HG02943 (cell line): ENCODE data around the gene FBXO46.

ENCODE experiments used
- ATAC-seq: cut with Tn5 transposase; IDR thresholded peaks from one replicate; pipeline ENCODE4 v1.9.1; 2021; ENCODE audit warnings: mild to moderate bottlenecking, low read depth, moderate library complexity; ENCODE audit not compliant: unreplicated experiment

FBXO46 gene, protein sequence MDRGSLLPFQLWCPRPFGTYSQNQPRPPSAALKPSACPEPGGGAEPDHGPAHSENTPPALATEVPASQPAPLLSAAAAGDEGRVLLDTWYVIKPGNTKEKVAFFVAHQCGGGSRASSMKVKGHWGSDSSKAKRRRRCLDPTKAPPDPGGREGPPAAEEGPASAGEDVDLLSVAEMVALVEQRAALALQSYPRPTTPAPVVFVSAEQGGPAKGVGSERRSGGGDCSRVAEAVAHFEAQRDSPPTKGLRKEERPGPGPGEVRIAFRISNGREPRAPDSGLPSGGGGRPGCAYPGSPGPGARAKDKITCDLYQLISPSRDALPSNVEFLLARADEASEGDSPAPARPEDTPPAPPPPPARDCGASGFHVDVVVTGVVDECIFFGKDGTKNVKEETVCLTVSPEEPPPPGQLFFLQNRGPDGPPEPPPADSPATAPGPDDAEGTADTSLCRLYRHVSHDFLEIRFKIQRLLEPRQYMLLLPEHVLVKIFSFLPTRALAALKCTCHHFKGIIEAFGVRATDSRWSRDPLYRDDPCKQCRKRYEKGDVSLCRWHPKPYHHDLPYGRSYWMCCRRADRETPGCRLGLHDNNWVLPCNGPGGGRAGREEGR

DNA sequence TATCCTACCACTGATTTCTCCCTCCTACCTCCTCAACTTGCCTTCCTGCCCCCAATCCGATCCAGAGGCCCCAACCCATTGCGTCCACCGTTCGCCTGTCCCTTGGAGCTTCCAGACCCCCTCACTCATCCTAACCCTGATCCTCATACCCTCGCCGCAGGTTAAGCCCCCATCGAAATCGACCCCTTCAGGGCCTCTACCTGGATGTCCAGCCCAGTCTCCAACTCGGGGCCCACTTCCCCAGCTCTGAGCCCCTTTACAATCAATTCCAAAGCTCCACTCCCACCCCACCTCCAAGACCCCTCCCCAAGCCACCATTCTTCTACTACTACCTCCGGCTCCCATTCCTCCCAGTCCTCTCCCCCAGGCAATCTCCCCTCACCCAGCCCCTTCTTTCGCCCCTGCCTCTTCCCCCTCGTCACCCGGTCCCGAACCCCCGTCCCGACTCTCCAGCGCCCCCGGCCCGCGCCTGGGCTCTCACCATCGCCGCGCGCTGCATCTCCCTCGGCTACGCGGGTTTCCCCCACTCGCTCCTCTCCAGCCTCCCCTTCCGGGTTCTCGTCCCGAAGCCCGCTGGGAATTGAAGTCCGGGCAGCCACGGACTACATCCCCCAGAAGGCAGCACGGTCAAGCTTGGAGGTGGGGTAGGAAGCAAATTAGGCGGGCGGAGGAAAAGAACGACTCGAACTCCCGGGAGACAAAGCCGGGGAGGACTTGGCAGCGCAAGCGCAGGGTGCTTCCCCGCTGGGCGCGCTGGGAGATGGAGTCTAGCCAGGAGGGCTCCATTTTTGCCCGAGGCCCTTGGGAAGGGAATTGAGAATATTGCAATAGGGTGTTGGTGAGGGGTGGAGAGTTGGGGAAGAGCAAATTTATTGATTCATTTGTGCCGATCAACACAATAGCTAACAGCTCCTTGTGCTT, at the start of gene FBXO46:
TSS of gene FBXO46 (minus strand) at position 529 of the 921 bp plus-strand sequence. CDS start 17,401 bp downstream, outside the sequence.
- ATAC-seq, result peak; percentile 78

DNA sequence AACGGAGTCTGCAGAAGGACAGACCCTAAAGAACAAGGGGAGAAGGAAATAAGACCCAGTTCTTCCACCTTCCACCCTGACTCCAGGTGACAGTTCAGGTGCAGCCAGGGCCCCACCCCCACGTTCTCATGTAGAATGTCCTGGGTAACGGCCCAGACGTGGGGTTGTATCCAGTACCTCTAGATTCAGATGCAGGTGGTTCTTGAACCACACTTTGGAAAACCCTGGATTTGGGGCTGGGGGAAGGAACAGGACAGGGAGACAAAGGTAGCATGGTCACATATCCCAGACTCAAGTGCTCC, 49.4 kb upstream of the FBXO46 start:
- no peak for ATAC-seq

DNA sequence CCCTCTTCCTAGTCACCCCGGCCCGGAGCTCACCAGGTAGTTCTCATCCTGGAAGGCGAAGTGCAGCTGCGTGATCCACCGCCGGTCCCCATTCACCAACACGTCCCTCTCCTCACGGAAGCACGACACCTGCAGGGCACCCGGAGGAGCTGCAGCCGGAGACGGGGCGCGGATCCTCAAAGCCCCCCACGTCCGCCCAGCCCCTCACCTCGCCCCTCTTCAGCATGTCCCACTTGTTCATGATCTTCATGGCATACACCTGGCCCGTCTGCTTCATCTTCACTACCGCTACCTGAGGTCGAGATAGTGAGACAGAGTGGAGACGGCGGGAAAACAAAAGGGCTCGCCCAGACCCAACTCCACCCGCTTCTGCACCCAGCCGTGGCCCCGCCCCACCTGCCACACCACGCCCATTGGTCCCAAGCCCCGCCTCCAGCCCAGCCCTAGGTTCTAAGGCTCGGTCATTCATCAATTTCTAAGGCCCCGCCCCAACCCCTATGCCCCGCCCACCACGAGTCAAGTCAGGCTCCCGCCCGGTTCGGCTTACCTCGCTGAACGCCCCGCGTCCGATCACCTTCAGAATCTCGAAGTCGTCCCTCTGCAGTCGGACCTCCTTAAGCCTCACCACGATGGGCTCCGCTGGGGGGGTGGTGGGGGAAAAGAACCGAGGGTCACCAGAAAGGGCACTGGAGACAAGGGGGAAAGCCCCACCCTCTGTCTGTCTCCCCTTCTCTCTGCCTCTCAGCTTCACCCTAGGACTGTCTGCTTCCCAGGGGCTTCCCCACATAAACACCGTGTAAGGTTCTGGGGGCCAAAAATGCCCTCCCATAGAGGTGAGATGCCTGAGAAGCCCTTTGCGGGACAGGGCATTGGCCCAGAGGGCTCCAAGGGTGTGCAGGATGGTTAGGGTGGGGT, 48.8 kb upstream of the FBXO46 start:
- ATAC-seq, result peak; percentile 82

DNA sequence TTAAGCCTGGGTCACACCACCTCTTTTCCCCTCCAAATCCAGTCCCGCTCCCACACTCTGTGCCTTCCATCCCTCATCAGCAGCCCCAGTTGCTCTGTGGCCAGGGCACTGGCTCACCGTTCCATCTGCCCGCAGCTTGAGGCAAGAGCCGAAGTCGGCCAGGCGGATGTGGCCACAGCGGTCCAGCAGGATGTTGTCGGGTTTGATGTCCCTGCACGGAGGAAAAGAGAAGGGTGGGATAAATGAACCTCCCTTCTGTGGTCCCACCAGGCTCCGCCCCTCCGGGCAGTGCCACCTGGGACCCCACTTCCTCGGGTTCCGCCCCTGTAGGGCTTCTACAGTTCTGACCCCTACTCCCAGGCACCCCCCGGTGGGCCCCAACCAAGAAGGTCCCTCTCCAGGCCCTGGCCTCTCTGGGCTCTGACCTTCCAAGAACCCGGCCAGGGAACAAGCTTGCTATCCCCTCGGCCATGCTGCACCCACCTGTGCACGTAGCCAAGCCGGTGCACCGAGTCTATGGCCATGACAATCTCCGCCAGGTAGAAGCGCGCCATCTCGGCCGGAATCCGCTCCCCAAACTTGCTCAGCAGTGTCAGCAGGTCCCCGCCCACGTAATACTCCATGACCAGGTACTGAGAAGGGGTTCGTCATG, 47.4 kb upstream of the FBXO46 start:
- ATAC-seq, result no peak

DNA sequence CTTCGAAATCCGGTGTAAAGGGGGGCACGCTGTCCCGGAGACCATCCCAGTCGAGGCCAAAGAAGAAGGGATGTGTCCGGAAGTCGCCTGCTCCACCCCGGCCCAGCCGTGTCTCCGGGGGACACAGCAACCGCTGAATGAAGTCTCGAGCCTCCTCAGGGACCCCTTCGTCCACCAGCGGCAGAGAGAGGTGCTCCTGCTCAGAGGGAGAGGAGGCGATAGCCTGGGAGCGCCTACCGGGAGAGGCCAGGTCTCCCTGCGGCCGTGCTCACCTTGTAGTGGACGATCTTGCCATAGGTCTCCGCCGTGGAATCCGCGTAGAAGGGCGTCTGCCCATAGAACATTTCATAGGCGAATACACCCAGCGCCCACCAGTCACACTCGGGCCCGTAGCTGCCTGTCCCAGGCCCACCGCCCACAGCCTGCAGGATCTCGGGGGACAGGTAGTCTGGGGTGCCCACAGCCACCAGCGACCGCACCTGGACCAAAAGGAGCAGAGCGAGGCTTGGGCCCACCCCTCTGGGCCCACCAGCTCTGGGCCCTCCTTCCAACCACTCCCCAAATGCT, 46.8 kb upstream of the FBXO46 start:
- no peak for ATAC-seq

DNA sequence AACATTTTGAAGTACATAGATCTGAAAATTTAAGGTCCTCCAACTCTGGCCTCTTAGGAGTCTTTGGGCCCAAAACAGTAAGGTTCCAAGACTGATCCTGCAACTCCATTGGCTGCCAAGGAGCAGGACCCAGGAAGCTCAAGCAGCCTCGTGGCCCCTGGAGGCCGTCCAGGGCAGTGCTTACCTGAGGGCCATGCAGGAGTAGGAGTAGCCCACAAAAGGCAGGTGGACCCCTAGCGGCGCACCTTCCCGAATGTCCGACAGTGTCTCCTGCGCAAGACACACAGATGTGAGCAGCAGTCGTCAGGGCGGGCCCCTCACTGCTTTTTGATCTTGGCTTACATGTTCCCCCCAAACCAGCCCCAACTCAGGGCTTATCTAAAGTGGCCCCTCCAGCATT, 44.1 kb upstream of the FBXO46 start:
- no peak for ATAC-seq

DNA sequence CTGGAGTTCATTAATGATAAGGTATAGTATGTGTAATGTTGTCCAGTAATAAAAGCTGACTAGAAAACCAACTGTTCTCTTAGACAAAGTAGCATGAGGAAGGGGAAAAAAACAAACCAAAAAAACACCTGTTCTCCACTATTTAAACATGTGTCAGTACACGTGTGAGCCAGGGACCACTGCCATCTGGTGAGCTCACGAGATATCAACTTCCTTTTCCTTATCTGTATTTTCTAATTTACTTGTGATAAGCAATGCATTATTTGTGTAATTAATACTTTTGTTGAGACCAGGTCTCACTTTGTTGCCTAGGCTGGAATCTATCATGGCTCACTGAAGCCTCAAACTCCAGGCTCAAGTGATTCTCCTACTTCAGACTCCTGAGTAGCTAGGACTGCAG, 42.7 kb upstream of the FBXO46 start:
- no peak for ATAC-seq

DNA sequence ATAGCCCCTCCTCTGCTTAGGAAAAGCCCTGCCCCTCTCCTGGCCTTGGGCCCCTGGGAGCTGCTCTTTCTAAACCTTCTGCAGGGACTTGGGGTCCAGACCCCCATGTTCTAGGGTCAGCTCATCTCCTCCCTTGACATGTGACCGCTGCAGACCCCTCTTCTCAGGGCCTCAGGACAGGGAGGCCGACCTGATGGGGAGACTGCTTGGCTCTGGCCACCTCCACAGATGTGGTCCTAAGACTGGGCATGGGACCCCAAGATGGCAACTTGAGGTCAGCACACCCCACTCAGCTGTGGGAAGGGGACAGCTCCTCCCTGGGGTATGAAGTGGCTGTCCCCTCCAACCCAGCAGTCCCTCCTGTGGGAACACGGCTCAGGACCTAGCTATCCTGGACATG, 42.2 kb upstream of the FBXO46 start:
- ATAC-seq, result no peak

DNA sequence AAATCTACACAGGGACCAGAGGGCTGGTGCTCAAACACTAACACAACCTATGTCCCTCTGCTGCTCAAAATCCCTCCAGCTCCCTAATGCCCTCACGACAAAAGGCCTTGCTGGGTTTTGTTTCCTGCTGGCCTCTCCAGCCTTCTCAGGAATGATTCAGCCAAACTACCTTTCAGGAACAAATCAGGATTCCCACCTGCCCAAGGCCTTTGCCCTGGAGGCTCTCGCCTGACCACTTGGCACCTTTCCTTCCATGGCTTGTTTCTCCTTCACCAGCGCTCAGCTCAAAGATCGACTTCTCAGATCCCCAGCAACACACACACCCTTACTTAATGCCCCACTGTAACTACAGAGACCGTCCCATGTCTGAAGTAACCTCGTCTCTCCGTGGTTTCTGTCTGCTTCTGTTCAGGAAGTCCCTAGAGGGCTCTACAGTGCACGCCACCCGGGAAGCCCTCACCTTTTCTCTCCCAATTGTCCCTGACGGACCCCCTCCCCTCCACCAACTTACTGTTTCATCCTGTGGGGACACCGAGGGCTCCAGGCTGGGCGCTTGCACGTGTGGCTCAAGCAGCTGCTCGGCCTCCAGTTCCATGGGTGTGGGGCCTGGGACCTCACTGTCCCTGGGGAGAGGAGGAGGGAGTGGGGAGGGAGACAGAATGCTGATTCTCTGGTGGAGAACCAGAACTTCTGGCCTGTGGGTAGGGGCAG, 41.6 kb upstream of the FBXO46 start:
- no peak for ATAC-seq

DNA sequence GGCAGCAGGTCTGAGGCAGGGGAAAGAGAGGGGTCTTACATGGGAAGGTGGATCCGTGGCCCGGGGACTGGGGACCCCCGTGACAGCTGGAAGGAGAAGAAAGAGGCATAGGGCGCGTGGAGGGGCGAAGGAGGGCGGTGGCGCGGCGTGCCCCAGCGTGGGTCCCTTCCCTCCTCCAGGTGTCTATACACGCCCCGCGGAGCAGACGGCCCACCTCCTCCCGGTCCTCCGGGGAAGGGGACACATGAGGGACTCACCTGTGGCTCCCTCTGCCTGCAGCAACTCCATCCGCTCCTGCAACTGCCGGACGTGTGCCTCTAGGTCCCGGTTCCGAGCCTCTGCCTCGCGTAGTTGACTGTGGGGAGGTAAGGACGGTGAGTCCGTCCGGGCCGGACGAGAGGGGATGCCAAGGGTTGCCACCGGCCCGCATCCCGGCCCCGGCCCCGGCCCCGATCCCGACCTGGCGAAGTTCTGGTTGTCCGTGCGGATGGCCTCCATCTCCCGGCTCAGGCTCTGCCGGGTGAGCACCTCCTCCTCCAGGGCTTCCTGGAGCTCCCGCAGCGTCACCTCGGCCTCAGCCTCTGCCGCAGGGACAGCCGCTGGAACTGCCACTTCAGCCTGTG, 40.7 kb upstream of the FBXO46 start:
- no peak for ATAC-seq

DNA sequence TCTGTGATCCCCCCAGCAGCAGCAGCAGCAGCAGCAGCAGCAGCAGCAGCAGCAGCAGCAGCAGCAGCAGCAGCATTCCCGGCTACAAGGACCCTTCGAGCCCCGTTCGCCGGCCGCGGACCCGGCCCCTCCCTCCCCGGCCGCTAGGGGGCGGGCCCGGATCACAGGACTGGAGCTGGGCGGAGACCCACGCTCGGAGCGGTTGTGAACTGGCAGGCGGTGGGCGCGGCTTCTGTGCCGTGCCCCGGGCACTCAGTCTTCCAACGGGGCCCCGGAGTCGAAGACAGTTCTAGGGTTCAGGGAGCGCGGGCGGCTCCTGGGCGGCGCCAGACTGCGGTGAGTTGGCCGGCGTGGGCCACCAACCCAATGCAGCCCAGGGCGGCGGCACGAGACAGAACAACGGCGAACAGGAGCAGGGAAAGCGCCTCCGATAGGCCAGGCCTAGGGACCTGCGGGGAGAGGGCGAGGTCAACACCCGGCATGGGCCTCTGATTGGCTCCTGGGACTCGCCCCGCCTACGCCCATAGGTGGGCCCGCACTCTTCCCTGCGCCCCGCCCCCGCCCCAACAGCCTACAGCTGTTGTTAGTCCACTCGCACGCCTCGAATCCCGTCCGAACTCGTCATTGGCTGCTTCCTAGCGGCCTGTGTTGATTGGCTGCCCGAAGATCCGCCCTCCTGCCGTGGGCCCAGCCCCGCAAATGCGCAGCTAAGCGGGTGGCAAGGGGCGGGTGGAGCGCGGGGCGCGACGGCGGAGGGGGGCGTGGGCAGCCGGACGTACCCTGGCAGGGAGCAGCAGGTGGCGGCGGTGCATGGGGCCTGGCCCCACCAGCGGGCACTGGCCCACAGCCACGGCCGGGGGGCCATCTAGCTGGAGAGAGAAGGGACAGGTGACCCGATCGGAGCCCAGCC, 39.8 kb upstream of the FBXO46 start:
- ATAC-seq, result peak; percentile 52

DNA sequence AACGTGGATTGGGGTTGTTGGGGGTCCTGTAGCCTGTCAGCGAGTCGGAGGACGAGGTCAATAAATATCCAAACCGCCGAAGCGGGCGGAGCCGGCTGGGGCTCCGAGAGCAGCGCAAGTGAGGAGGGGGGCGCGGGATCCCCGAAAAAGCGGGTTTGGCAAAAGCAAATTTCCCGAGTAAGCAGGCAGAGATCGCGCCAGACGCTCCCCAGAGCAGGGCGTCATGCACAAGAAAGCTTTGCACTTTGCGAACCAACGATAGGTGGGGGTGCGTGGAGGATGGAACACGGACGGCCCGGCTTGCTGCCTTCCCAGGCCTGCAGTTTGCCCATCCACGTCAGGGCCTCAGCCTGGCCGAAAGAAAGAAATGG, 39.1 kb upstream of the FBXO46 start:
- no peak for ATAC-seq

DNA sequence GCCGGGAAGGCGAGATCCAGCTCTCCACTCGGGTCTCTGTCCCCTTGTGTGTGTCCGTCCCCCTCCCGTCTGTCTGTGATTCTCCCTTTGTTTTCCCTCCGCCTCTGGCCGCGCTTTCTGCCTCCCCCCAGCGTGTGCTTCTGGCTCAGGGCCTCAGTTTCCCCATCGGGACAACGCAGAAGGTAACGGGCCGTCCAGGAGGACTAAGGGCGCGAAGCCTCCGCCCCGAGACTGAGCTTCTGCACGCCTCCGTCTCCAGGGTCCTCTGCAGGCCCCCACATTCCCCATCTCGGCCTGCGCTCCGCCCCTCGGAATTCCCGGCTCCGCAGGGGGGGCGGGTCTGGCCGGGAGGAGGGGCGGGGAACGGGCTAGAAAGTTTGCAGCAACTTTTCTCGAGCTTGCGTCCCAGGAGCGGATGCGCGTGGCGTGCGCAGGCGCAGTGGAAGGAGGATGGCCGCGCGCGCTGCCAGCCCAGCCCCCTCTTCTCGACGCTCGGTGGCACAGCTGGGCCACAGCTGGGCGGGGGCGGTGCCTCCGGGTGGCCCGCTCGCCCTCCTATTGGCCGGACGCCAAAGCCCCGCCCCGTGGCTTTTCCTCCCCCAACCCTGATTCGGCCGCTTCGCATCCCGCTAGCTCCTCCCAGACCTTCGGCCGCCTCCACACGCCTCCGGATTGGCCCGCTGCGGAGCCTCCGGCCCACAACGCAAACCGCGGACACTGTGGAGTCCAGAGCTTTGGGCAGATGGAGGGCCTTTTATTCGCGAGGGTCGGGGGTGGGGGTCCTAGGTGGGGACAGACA, 38.5 kb upstream of the FBXO46 start, which contains the start of gene SIX5:
TSS of gene SIX5 (minus strand) at position 269 of the 799 bp plus-strand sequence. CDS start 408 bp downstream, outside the sequence.
- peak; percentile 42 for ATAC-seq

DNA sequence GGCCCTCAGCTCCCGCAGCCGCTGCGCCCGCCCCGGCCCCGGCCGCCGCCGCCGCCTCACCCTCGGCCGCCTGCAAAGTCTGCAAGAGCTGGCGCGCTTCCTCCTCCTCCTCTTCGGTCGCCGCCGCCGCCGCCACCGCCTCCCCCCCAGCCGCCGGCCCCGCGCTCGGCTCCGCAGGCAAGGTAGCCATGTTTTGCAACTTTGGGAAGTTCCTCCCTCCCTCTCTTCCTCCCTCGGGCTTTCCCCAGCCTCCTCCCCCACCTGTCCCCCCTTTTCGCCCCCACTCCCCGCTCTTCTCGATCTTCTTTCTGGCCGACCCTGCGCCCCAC, 37.9 kb upstream of the FBXO46 start:
- ATAC-seq, result no peak

DNA sequence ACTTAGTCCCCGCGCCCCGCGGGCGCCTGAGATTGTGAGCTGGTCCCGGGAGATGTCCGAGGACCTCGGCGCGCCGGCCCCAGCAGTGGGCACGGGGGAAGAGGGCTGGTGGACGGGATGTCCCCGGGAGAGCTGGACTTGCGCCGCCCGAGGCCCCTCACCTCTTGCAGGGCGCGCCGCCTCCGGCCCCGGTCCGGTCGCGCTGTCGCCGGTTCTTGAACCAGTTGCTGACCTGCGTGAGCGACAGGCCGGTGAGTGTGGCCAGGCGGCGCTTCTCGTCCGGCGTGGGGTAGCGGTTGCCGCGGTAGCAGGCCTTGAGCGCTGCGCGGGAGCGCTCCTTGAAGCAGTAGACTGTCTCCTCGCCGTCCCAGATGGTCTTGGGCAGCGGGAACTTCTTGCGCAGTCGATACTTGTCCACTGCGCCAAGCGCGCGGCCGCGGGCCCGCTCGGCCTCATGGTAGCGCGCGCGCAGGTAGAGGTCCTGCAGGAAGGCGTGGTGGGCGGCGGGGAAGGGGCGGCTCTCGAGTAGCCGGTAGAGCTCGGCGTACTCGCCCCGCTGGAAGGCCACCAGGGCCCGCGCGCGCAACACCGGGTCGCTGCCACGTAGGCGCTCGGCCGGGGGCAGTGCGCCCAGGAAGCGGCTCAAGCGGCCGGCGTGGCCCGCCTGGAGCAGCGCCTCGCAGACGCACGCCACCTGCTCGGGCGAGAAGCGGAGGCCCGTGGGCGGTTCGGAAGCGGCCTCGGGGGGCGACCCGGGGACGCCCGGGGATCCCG, 37.4 kb upstream of the FBXO46 start:
- ATAC-seq, result no peak

DNA sequence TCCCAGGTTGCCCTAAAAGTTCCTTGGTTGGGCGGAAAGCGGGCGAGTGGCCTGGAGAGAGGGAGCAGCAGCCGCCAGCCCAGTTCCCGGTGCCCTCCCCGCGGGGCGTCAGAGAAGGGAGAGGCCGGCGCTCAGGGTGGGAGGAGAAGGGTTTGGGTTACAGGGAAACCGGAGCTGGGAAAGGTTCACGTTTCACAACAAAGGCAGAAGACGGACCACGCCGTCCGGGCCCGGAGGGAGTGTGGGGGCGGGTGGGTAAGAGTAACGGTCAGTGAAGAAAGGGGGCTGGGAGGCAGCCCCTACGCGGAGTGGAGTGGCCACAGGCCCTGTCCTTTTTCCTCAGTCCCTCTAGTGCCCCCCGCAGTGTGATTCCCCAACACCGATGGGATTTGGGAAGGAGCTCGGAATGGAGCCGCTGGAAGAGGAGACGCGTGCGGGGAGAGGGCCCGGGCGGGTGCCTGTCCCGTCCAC, 36.7 kb upstream of the FBXO46 start:
- no peak for ATAC-seq
